ENCODE data around the gene CALN1.

GRCh38 chr7:71905821-71906220, 506.3 kb downstream of the CALN1 start:
- TF ChIP-seq EZH2 (IDR thresholded peaks at IDR 0.05; ENCODE audit: insufficient read depth, low read length) = no peak
- TF ChIP-seq, protein P1, sequence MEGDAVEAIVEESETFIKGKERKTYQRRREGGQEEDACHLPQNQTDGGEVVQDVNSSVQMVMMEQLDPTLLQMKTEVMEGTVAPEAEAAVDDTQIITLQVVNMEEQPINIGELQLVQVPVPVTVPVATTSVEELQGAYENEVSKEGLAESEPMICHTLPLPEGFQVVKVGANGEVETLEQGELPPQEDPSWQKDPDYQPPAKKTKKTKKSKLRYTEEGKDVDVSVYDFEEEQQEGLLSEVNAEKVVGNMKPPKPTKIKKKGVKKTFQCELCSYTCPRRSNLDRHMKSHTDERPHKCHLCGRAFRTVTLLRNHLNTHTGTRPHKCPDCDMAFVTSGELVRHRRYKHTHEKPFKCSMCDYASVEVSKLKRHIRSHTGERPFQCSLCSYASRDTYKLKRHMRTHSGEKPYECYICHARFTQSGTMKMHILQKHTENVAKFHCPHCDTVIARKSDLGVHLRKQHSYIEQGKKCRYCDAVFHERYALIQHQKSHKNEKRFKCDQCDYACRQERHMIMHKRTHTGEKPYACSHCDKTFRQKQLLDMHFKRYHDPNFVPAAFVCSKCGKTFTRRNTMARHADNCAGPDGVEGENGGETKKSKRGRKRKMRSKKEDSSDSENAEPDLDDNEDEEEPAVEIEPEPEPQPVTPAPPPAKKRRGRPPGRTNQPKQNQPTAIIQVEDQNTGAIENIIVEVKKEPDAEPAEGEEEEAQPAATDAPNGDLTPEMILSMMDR (IDR thresholded peaks at IDR 0.05; ENCODE audit: insufficient read depth, low read depth, low read length) = no peak

All from astrocyte (in vitro differentiated cells and primary cell).